Fibroblast of skin of scalp (primary cell): ENCODE results near the gene CAB39.

ENCODE experiments used
- DNase-seq: peaks from one replicate; pipeline ENCODE4 v3.0.0-alpha.2; 2013

The CAB39 gene

DNA sequence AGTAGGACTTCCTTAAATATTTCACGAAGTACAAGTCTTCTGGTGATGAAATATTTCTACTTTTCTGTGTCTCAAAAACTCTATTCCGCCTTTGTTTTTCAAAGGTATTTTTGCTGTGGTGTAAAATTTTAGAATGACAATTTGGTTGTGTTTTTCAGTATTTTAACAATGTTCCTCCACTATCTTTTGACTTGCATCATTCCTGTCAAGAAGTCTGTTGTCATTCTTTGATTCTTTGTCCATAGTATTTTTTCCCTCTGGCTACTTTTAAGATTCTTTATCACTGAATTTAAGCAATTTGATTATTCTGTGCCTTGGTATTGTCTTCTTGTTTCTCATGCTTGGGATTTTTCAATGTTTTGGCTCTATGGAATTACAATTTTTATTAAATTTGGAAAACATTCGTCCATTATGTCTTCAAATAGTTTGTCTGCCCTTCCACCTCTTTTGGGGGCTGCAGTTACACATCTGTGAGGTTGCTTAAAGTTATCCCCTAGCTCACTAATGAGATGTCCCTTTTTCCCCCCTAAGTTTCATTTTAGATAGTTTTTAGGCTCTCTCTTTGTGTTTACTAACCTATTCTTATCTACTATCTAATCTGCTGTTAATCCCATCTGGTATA lies 76.0 kb downstream of the CAB39 start:
- DNase-seq: no peak

DNA sequence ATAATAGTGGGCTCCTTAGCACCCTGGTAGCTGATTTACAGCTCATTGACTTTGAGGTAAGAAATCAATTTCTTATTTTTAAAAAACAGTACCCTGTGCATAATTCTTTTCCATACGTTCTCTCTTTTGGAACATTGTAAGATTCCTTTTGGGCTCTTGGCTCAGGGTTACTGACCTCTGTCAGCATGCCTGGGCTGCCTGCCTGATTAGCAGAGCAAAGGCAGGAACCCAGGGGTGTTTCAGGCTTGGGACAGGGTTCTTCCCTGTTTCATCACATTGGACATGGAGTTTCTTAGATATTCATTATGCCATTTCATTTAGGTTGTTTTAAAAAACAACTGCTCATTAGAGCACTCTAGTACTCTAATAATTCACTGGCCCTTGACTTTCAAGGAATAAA lies 78.3 kb downstream of the CAB39 start:
- DNase-seq: no peak

DNA sequence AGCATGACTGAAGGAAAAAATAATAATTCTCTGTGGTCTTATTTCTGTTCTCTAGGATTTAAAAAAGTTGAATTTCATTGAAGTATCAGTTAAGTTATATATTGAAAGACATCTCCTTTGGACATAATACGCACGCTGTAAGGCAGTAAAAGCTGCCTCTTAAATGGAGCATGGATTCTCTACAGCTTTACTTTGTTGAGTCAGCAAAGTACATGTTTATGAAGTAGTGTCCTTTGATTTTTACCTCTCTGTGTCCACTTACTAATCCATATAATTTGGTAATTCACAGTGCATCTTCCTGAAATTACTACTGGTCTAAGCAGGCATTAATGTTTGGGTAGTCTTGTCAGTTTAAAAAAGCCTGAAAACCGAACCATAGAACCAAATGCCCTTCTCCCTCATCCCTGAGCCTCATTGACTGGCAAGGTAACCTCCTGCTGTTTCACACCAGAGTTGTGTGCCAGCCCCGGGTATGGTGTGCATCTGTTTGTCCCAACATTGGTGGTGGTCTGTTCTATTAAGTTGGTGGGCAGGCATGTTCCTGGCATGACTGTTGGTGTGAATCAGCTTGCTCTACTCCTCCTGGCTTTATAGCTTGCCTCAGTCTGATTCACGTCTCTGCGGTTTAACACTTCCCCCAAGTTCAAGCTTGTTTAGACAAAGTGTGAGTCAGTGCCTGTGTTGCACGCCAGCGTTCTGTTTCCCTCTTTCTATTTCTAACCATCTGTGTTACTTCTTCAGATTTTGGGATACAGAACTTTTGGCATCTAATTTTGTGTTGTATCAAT lies 81.1 kb downstream of the CAB39 start:
- peak; percentile 98 for DNase-seq

DNA sequence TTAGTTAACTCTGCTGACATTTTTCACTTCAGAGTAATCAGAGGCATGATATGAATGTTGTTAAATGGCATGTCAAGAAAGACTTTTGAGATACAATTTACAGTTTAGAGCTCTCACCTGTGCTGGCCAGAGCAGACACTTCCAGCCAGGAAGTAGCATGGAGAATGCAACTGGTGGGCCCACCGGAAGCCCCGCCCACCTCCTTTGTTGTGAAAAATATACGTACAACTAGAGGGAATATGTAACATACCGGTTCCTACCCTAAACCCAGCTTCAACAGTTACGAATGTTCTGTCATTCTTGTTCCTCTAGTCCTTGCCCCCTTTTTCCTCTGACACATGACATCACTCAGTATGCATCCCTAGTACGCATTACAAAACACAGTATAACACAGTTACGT lies 81.9 kb downstream of the CAB39 start:
- DNase-seq: no peak

DNA sequence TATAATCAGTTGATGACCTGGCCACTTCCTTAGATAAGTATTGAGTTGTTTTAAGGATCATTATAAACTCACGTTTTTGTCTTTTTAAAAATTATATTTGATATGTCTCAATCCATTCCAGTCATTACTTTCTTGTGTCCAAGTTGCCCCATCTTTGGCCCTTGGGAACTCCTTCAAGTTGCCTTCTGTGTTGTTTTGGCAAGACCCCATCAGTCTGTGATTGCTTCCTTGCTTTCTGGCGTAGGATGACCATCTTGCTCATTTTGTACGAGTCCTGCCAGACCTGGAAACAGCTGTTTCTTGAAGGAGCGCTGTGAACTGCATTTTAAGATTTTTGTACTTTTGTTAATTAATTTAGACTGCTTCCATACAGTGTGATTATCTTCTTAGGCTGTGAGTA lies 83.2 kb downstream of the CAB39 start:
- DNase-seq: no peak

DNA sequence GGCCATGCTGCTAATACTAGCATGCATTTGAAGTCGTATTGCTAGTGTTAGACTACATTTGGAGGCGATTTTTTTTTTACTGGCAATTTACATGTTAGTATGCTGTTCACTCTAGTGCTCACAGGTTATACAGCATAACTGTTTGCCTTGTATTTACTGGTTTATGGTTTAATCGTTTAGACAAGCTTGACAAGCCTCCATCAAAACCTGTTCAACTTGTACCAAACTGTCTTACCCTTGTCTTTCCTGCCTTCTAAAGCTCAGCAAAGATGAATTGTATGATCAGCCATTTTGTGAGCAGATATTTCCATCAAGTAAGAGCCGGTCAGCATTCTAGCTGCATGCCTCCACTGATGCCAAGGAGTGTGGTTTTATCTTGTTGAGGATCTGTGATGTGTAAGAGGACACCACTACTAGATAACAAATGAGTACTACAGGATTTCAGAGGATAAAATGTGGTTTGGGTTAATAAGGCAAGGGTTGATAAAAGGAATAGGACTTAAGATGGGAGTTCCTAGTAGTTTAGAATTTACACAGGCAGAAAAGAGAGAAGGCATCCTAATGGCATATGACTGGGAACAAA lies 83.7 kb downstream of the CAB39 start:
- DNase-seq: peak; percentile 56

DNA sequence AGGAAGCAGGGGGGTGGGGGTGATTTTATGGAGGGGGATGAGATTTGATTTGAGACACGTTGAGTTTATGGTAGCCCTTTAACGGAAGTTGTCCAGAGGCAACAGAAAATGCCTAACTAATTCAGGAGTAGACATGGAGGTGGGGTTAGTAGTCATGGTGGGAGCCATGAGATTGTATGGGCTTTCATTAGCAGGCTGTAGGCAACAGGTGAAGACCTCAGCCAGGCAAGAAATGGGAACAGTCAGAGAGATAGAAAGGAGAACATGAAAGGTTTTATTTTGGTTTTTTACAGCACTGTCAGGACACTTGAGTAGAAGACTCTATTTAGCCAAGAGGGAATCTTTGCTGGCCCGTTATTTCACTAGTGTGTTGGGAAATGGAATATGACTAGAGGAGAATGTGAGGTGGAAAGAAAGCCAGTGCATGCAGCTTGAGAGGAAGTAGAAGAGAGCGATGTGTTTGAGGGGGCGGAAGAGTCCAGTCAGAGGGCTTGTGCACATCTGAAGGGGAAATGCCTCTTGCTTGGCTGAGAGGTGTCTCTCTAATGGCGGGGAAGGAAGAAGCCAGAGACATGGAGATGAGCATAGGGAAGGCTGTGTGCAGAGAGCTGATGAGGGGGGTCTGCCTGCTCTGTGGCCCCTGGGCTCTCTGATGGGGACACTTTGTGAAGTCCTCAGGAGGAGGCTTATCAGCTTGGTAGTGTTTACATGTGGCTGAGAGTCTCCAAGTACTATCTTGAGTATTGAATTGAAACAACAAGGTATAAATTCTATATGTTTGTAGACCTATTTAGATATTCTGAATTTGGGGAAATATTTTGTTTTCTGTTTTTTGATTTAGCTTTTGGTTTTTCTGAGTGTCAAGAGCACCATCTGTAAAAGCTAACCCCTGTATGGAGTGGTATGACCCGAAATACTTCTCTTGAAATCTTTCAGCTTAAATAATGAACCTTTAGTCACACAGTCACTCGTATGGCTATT lies 85.2 kb downstream of the CAB39 start:
- no peak for DNase-seq

DNA sequence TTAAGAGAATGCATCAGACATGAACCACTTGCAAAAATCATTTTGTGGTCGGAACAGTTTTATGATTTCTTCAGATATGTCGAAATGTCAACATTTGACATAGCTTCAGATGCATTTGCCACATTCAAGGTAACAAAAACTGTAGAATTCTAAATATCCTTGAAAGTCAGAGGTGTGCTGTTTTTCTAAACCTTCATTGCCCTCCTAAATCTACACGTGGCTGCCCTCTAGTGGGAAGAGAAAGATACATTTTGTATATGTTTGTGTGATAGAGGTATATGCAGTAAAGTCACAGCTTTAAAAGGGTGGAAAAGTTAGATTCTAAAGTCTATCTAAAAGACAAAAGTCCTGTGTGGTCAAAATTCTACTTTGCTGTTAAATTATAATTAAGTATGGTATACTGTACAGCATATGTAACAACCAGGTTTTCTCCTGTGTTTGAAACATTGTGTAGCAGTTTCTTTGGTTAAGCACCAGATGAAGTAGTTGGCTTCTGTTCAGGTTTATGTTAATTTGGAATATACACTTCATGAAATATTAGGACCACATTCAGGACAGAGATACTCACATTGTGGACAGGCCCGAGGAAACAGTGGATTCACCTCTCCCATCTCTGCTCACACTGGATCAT lies 86.2 kb downstream of the CAB39 start:
- peak; percentile 57 for DNase-seq

DNA sequence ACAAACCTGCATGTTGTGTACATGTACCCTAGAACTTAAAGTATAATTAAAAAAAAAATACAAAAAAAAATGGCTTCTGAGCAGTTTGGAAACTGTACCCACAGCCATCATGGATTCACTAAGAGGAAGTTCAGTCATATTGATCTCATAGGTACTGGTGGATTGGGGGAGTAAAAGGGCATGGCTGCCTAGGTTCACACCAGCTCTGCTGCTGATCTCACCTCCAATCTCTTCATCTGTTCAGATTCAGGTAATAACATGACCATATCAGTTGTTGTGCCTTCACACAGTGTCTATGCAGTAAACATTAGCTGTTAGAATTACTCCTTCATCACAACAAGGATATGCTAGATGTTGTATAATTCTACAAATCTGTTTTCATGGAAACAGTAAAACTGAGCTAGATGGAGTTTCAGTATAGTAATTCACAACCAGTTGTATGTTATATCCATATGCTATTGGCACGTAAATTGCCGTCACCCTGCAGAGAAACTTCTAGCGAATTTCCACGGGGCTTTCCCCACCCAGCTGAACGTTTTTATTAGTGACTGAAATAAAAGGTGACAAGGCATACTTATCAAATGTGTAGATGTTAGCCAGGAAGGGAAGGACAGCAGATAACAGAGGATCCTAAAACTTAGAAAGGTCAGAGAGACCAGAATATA lies 92.8 kb downstream of the CAB39 start:
- no peak for DNase-seq

DNA sequence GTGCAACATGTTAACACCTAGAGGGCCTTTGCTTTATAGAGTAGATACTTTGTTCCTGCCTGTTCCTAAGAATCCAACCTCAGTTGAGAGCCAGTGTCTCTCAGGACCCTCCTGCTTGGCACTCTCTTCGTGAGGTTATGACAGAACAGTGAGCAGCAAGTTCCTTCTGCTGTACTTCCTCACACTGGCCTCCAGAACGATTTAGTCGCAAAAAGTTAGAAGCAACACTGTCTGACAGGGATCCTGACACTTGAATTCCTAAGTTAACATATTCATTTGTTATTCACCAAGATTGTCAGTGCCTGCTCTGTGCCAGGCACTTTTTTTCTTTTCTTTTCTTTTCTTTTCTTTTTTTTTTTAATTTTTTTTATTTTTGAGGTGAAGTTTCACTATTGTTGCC lies 95.1 kb downstream of the CAB39 start:
- DNase-seq: no peak

DNA sequence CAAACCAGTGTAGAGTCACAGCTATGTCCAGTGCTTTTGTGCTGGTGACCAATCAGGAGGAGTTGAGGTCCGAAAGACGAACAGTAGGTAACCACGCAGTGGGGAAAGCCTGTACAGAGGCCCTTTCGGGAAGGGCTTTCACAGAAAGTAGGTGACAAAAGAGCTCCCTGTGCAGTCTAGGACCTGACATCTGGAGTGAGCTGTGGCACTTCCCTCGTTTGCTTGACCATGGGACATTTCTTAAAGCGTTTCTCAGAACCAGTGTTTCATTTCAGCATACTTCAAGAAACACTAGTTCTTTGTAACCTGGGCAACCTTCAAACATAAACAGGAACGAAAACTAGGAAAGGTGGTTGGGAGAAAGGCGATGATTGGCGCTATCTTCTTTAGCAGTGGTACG lies 96.4 kb downstream of the CAB39 start:
- no peak for DNase-seq

DNA sequence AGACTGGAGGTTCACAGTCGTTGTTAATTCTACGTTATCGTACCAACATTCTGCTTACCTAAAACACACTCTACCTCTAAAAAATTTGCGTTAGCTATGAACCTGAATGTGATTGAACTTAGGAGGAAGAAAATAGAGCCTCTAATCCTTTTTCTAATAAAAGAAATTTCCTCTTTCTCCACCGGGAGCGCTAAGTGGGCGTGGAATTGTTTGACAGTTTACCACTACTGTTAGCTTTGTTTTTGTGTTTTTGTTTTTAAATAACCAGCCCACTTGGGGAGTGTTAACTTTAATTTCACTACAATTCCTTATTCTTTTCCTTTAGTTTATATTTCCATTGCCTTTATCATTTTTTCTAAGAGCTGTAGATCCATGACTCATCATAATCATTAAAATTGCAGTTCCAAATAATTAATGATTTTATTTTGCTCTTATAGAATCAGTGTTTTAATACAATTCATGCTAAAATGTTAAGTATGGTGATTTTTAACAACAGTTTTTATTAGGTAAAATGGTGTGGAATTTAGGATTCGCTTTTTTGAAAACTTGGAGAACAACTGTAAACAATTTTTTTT lies 97.1 kb downstream of the CAB39 start:
- DNase-seq: no peak

DNA sequence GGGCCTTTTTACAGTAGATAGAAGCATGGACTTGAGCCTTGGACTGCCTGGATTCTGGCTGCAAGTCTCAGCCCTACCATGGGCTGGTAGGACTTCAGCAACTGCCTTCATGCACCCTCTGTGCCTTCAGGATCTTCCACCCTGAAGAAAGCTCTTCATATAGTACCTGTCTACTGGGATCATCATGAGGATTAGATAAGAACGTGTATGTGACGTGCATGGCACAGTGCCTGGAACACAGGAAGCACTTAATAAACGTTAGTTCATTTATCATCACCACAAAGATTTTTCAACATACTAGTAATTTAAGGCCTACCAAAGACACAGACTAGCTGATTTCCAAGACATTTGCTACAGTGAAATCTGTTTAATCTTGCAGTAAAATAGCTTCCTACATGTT lies 98.9 kb downstream of the CAB39 start:
- DNase-seq: no peak

DNA sequence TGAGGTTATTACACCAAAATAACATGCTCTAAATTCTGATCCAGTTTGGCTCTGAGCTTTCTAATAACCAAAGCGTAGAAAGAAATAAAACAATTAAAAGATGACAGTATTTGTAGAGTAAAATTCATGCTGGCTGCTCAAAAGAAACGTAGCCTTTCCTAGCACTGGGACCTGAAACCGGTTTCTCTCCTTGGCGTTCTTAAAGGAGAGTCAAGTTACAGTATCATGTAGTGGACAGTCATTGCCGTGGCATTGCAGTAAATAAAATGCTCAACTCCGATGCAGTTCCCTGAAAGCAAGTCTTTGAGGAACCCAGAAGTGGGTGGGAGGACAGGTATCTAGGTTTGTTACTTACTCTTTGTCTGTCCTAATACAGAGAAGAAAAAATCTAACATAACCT lies 99.4 kb downstream of the CAB39 start:
- no peak for DNase-seq

DNA sequence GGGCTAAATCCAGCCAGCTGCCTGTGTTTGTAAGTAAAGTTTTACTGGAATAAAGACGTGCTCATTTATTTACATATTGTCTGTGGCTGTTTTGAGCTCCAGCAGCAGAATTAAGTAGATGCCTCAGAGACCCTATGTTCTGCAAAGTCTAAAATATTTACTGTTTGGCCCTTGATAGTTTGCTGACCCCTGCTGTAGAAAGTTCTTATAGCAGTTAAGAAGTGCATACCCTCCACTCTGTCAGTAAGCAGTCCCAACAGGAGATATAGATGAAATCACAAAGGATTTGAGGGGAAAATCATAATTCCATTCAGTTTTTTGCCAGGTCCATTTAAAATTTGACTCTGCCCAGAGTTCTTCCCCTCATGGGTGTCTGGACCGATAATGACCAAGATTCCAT lies 102.0 kb downstream of the CAB39 start:
- DNase-seq: peak; percentile 19

DNA sequence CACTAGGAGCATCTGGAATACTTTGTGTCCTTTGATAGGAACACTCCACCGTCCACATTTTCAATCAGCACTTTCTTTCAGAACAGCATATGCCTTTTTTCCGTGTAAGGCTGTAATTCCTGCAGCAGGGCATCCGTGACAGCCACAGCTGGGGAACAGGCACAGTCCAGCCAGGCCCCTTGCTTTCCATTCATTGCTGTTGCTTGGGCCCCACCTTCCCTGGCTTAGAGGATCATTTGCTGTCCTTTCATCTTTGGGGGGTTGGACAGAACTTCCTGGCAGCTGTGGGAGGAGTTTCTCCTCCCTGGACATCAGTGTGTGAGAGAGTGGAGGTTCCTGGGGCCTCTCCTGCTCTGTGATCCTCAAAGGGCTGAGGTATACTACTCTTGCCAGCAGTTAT lies 102.4 kb downstream of the CAB39 start:
- no peak for DNase-seq

DNA sequence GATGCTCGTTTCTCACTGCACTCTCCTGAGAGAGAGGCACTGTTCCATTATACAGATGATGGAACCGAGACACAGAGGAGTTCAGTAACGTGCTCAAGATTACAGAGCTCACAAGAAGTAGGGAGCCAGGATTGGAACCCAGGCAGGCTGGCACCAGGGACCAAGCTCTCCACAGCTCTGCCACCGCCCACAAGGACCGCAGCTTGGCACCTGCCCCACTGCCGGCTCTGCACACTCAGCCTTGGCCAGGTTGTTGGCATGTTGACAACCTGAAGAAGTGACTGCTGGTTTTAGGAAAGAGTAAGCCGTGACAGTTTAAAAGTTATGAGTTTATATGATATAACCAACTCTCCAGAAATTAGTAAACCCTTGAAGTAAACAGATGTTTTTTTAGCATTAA lies 104.1 kb downstream of the CAB39 start:
- DNase-seq: no peak

DNA sequence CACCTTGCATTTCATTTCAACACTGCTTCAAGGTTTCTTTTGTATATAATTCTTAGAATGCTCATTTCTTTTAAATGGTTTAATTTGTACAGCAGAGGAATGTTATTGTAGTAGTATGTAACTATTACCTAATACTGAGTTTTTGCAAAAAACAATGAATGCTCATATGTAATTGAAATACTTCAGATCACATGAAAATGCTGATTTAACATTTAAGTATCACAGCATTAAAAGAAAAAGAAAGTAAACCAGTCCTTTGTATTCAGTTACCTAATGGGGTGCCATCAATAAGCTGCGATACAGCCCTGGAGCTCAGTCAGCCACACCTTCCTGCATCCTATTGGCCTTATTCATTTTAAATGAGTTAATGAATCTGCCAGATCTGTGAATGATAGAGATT lies 106.8 kb downstream of the CAB39 start:
- DNase-seq: no peak

DNA sequence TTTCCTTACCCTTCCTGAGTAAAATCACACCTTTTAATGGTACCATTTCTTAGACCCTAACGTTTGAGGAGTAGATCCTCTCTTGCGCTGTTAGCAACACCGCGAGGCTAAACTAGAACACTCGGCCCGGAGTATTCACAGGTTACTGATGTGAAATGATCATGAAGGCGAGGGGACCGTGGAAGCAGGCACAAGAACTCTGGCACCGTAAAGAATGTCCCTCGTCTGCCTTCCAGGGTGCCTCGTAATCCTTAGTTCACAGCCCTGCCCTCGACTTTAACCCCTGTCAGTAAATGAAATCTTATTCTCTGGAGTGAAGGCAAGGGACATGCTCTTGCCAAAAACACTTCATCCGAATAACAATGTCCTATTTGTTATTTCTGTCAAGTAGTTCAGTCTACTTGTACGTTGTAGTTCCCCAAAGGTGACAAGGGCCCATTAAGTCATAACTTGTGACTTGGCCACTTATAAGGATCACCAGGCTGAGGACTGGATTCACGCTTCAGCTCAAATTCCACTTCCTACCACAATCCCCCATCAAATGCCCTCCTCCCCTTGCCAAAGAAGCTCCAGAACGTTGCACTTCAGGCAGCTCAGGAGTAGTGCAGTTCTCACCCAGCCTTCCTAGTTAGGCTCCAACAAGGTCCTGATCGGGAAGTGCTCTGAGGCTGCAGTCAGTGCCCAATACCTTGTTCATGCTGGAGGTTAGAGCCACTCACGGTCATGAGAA lies 108.8 kb downstream of the CAB39 start:
- no peak for DNase-seq

DNA sequence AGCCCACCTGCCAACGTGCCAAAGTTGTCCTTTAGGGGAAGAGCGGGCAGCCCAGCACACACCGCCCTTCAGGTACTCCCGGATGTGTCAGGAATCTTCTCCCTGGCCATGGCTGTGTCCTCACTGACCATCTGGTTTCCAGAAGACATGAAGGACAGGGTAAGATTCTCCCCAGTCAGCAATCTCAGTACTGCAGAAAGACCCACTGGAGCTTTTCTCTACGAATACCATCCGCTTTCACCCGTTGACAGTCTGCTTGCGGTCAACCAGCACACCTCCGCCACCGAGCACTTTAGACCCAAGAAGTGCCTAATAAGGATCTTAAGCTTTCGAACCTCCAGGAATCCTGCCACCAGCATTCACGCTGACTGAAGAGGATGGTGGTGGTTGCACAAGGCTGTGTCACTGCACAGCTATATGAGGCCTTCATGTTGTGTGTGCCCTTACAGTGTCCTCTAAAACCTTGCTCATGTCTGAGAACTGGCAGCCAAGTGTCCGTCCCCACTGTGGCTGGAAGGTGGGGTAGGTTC lies 109.4 kb downstream of the CAB39 start:
- no peak for DNase-seq
